ENCODE data around the gene SLC44A1. TPM values are rescaled to one million over a fixed set of nuclear protein-coding genes. Genes with fewer than 3 reads are reported as not detected.
A peak's percentile ranks its signal among the peaks of the same experiment; 100 is the strongest.

The SLC44A1 gene
- total and polyA plus RNA-seq, 2 of the 13 experiments (the other 11 are each of a cell fraction or from before 2014, with no cell fraction given), result 21.4 to 40.8 TPM

DNA sequence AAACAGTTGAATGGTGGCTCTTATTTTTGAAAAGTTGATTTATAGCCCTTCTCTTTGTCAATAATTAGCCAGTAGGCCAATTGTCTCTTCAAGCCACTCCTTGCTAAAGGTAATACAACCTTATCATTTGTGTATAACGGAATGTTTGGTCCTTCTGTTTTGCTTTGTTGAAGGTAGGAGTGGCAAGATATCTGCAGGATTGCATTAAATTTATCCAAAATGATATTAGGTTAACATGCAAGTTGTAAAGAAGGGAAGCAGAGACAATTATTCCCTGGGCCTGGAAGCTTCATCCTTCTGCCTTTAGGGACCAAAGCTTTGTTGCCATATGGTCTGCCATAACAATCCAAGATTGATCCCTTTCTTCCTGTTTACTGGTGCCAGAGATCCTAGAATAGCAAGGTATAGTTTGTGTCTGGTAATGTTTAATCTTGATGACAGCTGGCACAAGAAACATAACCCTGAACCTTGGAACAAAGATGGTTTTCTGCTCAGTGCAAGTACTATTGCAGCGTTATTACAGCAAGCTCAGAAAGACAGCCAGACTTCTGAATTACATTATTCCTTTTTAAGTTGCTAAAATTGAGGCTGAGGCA lies 187.9 kb downstream of the SLC44A1 start (continued):
- no peak for TF ChIP-seq NR2F1 (CRISPR knock-in tag; IDR thresholded peaks at IDR 0.05)
- peak; percentile 15; the same call in 1 of the 2 replicates for TF ChIP-seq STAG1 (CRISPR knock-in tag; IDR thresholded peaks at IDR 0.05)
- no peak for TF ChIP-seq RELA (CRISPR knock-in tag; IDR thresholded peaks at IDR 0.05)
- TF ChIP-seq HDAC6 (IDR thresholded peaks at IDR 0.05; ENCODE audit: low read depth, low read length), result no peak
- TF ChIP-seq GATAD2A (CRISPR knock-in tag; IDR thresholded peaks at IDR 0.05), result peak; percentile 92
- TF ChIP-seq CEBPZ (IDR thresholded peaks at IDR 0.05; ENCODE audit: low read length), result no peak
- peak; percentile 33; the same call in 1 of the 2 replicates for TF ChIP-seq ATF1 (CRISPR knock-in tag; IDR thresholded peaks at IDR 0.05)
- no peak for TF ChIP-seq DZIP1 (CRISPR knock-in tag; IDR thresholded peaks at IDR 0.05)
- TF ChIP-seq, protein P1, sequence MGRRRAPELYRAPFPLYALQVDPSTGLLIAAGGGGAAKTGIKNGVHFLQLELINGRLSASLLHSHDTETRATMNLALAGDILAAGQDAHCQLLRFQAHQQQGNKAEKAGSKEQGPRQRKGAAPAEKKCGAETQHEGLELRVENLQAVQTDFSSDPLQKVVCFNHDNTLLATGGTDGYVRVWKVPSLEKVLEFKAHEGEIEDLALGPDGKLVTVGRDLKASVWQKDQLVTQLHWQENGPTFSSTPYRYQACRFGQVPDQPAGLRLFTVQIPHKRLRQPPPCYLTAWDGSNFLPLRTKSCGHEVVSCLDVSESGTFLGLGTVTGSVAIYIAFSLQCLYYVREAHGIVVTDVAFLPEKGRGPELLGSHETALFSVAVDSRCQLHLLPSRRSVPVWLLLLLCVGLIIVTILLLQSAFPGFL (CRISPR knock-in tag; IDR thresholded peaks at IDR 0.05), result no peak
- no peak for TF ChIP-seq ZNF563 (CRISPR knock-in tag; IDR thresholded peaks at IDR 0.05)
- no peak for TF ChIP-seq HIVEP1 (CRISPR knock-in tag; IDR thresholded peaks at IDR 0.05)
- TF ChIP-seq TEAD2 (CRISPR knock-in tag; IDR thresholded peaks at IDR 0.05), result no peak
- TF ChIP-seq RNF2 (conservative IDR thresholded peaks at IDR 0.05; ENCODE audit: low read depth), result no peak
- TF ChIP-seq, protein P2, sequence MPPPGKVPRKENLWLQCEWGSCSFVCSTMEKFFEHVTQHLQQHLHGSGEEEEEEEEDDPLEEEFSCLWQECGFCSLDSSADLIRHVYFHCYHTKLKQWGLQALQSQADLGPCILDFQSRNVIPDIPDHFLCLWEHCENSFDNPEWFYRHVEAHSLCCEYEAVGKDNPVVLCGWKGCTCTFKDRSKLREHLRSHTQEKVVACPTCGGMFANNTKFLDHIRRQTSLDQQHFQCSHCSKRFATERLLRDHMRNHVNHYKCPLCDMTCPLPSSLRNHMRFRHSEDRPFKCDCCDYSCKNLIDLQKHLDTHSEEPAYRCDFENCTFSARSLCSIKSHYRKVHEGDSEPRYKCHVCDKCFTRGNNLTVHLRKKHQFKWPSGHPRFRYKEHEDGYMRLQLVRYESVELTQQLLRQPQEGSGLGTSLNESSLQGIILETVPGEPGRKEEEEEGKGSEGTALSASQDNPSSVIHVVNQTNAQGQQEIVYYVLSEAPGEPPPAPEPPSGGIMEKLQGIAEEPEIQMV (CRISPR knock-in tag; IDR thresholded peaks at IDR 0.05; ENCODE audit: low read depth), result no peak
- peak; percentile 83 for TF ChIP-seq ZMYM4 (CRISPR knock-in tag; IDR thresholded peaks at IDR 0.05)
- TF ChIP-seq PRPF4 (IDR thresholded peaks at IDR 0.05; ENCODE audit: low read depth, low read length, poor library complexity, severe bottlenecking), result no peak
- peak; percentile 60; the same call in 1 of the 2 replicates for TF ChIP-seq ZNF792 (CRISPR knock-in tag; IDR thresholded peaks at IDR 0.05)
- TF ChIP-seq NRL (CRISPR knock-in tag; IDR thresholded peaks at IDR 0.05; ENCODE audit: borderline replicate concordance), result no peak
- TF ChIP-seq TEAD3 (CRISPR knock-in tag; optimal IDR thresholded peaks at IDR 0.05; ENCODE audit: borderline replicate concordance), result peak; percentile 69
- TF ChIP-seq ZNF782 (CRISPR knock-in tag; IDR thresholded peaks at IDR 0.05; ENCODE audit: borderline replicate concordance), result no peak
- TF ChIP-seq ZNF296 (CRISPR knock-in tag; conservative IDR thresholded peaks at IDR 0.05), result no peak
- no peak for TF ChIP-seq ZNF784 (CRISPR knock-in tag; IDR thresholded peaks at IDR 0.05; ENCODE audit: borderline replicate concordance)
